SK-N-MC (cell line): ENCODE data around the gene CDK6.

Experiments
- EZH2 ChIP-seq: fragments of 200-600 bp; sonication (generic); IDR thresholded peaks from one replicate; pipeline ENCODE4 v1.6.1; 2017; ENCODE audit warnings: antibody characterized with exemption
- FOXP2 ChIP-seq: optimal IDR thresholded peaks from 2 replicates; pipeline ENCODE3; 2011; ENCODE audit warnings: mild to moderate bottlenecking, moderate library complexity; ENCODE audit not compliant: insufficient read depth; ENCODE audit errors: extremely low read length, control extremely low read depth
- POLR2AphosphoS5 ChIP-seq: IDR thresholded peaks from 2 replicates; pipeline ENCODE4 v1.6.1; 2012; ENCODE audit warnings: mild to moderate bottlenecking, low read depth, low read length, borderline replicate concordance

DNA sequence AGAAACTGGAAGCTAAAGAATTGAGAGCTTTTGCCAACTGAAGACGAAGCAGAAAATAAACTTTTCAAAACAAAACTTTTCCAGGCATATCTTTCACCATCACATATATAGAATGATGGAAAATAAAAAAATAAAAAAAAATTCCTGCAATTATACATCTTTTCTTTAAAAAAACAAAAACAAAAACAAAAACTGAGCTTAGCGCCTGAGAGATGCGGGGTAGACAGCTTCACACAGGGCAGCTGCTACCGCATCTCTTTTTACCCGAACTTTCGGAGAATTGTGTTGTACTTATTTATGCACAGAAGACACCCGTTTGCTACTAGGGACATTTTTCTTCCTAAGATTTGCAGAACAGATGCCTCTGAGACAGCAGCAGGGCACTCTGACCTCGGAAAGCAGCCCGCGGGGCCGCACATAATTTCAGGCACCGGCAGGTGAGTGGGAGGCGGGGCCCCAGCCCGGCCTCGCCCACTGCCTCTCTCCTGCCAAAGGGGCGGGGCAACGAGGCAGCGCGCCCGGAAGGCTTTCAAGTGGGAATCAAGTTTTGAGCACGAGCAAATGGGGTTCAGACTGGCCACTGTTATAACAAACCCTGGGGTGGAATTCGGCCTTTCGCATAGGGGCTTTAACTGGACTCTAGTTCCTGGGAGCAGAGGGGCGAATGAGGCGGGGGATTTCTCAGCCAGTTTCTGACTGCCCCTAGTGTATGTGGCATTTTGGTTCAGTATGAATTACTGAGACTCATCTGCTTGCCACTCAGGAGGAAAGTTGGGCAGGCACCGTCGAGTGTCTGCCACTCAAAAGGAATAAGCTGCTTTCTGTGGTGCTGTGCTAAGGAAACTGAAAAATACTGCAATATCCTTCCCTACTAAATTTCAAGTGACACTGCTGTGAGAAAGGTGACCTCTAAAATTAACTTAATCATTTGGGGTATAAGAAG lies 227.7 kb downstream of the CDK6 start:
- TF ChIP-seq POLR2AphosphoS5 (no peak), EZH2 (no peak), FOXP2 (no peak)
